ENCODE data around the gene PSMB10.

DNA sequence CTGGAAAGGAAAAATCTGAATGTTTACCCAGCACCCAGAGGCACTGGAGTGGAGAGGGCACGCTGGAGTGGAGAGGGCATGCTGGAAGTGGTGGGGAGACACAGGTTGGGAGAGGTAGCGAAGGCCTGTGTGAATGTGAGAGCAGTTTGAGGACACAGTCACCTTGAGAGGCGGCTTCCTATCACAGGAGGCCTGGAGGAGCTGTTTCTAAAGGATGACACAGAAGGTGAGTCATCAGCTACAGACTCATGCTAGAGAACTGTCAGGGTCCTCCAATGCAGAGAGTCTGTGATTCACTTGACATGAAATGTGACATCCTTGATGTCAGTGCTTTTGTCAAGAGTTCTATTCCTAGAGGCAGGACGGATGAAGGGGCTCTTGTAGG lies 18.8 kb downstream of the PSMB10 start:
- no peak for TF ChIP-seq ZNF16 (tag by site-specific recombination; IDR thresholded peaks at IDR 0.05; ENCODE audit: low read depth)
- TF ChIP-seq ZBTB8A (tag by site-specific recombination; IDR thresholded peaks at IDR 0.05), result no peak
- TF ChIP-seq TRIM28 (IDR thresholded peaks at IDR 0.05; ENCODE audit: borderline replicate concordance, low read length), result no peak
